ENCODE data around the gene APBB1IP.
A peak's percentile ranks its signal among the peaks of the same experiment; 100 is the strongest.

APBB1IP gene

DNA sequence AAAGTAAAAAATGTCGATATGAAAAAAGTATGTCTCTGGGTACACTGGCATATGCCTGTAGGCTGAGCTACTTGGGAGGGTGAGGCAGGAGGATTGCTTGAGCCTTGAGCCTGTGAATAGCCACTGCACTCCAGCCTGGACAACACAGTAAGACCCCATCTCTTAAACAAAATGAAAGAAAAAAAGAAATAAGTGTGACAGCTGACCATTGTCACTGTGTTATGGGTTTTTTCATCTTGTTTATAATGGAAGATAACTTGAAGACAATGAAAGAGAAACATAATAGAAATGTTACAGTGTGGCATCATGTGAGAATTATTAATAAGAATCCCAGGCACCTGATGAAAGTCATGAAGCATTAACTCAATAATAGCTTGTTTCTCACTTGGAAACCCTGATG lies 75.0 kb downstream of the APBB1IP start:
- DNase-seq = no peak

DNA sequence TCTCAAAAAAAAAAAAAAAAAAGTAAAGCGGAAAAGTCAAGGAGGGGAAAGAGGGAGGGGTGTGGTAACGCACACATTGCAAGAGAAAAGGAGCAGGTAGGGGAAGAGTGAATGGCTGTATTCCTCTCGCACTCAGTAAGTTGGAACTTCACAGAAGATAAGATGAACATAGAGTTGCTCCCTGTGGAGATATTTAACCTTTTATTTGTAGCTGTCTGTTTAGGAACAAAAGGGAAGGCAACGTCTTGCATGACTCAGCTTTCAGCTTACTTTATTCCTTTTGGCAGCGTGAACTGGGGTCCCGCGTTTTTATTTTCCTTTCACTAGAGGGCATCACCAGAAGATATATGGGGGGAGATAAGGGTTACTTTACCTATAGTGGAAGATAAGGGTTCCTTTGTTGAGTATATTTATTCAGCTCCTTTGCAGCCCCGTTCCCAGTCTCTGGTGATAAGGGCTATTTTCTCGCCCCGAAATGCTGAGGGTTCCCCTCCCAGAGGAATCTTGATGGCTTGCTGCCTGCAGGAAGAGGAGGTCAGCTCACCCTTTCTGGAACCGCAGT lies 78.5 kb downstream of the APBB1IP start:
- DNase-seq = no peak

DNA sequence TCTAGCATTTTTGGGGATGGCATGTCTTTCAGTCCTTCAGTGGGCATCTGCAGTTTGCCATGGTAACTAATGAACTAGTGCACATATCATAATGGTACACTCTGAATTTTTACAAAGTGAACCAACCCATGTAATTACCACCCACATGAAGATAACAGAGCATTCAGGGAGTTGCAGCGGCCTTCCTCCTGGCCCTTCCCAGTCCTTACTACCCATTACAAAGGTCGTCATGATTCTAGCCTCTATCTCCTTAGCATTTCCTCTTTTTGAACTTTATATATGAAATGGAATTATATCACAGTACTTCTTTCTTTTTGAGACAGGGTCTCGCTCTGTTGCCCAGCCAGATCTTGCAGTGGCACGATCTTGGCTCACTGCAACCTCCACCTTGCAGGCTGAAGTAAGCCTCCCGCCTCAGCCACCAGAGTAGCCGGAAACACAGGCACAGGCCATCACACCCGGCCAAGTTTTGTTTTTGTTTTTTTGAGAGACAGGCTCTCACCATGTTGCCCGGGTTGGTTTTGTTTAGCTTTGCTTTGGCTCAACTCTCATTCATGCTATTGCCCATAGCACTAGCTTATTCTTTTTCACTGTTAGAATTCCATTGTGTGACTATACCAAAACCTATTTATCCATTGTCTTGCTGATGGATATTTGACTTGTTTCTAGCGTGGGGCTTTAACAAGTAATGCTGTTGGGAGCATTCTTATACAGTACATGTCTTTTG lies 79.2 kb downstream of the APBB1IP start:
- DNase-seq = no peak

DNA sequence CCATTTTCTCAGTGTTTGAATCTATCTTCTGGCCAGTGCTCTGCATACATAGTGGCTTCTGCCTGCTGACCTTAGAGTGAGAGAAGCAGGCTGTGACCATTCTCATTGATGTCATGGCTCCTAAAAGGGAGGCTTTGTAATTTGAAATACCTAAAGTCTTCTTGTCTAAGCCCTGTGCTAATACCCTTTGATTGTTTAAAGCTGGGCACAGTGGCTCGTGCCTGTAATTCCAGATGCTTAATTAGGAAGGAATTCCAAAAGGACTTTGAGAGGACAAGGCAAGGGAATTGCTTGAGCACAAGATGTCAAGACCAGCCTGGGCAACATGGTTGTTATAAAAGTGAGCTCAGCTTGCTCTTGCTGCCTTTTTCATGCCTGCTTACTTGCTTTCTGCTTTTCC lies 81.7 kb downstream of the APBB1IP start:
- DNase-seq = no peak

DNA sequence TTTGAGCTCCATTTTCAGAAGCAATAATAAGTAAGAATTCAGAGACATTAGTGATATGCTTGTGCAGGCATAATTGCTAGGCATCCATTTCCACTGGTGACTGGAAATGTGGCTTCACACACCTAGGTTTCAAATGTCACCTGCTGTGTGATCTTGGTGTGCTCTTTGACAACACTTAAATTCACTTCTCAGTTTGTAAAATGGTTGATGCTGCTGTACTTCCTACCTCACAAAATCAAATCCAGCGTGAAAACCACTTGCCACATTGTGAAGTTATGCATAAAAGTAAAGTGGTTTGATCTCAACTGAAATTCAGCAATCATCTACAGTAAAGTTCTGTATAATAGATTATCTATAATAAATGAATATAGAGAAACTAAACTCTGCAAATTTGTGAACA lies 82.4 kb downstream of the APBB1IP start:
- DNase-seq = no peak

DNA sequence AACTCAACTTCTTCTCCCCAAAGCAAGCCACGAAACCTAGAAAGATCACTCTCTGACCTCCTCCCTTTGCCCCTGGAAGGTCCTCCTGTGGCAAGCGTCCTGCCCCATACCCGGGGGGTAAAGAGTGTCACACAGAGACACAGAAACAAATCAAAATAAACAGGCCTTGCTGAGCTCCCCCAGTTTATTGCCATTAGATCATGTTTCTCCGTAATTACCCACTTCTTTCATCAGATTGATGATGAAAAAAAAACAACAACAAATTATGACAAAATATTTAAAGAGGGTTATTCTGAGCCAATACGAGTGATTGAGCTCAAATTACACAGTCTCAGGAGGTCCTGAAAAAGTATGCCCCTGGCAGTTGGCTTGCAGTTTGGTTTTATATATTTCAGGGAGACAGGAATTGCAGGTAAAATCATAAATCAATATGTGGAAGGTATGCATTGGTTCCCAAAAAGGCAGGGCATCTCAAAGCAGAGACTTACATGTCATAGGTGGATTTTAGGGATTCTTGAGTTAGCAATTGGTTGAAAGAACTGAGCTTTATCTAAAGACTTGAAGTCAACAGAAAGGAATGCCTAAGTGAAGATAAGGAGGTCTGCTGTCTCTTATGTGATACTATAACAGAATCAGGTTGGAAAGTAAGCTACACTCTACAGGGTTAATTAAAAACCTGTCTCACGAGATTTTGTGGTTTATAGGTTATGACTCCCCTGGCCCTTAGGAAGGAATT lies 86.2 kb downstream of the APBB1IP start:
- no peak for DNase-seq

DNA sequence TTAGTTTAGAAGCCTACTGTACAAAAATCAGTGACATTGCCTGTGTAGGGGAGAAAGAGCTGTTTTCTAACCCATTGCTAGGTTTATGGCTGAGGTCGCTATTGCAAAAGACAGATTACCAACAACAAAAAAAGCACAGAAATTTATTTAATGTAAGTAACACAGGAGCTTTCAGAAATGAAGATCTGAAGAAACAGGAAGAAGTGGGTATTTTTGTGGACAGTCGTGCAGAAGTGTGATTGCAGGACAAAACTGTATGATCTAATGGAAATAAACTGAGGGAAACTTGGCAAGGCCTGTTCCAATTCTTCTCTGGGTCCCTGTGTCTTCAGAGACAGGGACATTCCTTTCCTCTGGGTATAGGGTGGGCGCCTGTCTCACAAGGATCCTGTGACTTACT lies 87.4 kb downstream of the APBB1IP start:
- DNase-seq = peak; percentile 52 to 61

DNA sequence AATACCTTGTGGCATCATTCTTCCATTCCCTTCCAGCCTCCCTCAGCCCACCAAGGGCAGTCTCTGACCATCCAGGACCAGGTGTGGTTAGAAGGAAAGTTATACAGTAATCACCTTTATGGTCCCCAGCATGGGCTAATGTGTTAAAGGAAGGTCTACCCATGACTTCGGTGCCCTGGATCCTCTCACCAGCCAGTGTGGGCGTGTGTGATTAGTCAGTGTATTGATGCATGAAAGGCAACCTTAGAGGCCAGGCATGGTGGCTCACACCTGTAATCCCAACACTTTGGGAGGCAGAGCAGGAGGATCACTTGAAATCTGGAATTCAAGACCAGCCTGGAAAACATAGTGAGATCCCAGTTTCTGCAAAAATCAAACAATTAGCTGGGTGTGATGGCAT lies 88.9 kb downstream of the APBB1IP start:
- DNase-seq = no peak

DNA sequence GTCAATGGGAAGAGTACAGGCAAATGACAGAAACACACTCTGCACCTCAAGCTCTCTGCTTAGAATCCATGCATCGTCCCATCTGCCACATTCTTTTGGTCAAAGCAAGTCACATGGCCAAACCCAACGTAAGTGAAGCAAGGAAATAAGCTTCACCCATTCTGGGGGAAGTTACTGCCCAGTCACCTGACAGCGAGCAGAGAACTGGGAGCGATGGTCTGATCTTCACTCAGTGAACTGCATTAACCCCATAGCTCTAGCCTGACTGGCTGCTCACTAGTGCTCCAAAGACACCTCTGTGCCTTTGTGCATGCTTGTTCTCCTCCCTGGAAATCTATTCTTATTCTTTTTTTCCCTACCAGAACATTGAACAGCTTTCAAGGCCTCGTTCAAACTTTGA lies 89.9 kb downstream of the APBB1IP start:
- DNase-seq = peak; percentile 55 to 58

DNA sequence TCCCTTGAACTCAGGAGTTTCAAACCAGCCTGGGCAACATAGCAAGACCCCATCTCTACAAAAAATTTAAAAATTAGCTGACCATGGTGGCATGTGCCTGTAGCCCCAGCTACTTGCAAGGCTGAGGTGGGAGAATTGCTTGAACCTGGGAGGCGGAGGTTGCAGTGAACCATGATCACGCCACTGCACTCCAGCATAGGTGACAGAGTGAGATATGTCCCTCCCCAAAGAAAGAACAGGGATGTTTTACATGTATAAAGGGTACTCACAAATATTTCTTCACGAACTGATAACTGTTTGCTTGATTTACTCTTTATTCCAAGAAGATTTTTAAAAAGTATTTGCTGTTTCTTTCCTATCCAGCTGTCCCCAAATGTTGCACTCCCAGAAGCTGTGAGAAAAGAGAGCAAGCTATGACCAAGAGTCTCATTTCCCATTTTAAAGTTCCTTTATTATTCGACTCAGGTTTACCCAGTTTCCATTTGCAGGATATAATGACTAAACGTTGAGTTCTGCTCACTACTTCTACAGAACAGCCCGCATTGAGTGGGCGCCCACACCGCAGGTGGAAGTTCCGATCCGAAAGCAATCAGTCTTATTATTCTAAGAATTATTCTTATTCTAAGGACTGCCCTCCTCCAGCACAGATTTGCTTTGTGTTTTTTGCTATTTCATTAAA lies 90.7 kb downstream of the APBB1IP start:
- DNase-seq = peak; percentile 57 to 66

DNA sequence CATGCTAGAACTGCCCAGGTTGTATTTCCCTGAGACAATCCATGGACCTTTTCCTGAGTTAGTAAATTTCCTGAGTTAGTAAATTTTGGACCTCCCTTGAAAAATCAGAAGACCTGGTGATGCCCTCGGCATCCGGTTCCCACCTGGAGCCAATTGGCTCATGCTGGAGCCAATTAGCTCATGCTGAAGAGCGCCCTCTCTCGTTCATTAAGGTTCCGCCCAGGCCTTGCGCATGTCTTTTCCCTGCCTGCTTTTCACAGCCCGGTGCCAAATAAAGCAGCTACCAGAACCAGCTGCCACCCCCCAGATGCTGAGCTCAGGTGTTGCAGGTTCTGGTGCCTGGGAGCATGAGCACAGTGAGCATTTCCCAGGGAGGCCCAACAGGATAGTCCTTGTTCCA lies 96.2 kb downstream of the APBB1IP start:
- no peak for DNase-seq

DNA sequence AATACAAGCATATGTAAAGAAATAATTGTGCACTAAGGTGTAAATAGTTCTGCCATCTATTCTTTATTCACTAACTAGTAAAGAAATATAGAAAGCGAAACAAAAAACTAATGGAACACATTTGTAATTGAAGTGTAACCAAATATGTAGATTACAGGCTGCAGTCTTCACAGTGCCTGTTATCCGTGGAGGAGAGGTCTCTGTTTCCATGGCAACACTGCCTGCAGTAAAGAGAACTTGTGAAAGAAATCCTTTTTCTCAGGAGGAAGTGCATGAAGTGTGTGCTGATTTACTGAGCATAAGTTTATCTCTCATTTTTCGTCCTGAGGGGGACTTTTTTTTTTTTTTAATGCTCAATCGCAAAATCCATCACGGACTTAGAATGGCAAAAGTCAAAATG lies 102.5 kb downstream of the APBB1IP start:
- DNase-seq = no peak

DNA sequence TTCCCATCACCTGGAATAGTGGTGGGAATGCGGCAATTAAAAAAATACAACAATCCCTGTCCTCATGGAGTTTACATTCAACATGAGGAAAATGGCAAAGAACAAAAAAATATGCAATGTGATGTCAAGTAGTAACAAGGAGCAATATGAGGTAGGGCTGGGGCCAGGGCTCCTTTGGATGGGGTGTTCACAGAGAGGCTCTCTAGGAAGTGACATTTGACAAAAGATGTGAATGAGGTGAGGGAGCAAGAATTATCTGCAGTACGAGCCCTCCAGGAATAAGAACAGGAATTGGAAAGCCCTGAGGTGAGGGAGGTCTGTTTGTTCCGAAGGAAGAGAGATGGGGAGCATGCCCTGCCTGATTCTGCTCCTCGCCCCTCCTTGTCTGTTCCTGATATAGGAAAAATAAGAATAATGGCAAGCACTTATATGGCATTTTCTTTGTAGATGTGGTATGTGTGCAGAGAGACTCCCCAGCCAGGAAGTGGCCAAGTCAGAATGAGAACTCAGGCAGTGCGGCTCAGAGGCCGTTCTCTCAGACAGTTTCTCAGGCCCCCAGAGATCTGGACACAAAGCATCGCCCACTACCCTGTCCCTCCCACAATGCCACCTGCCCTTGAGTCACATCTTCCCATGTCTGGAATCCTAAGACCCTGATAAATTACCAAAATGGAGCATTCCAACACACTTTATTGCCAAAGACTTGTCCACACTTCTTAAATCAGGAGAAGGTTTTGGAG lies 105.6 kb downstream of the APBB1IP start:
- DNase-seq = no peak

DNA sequence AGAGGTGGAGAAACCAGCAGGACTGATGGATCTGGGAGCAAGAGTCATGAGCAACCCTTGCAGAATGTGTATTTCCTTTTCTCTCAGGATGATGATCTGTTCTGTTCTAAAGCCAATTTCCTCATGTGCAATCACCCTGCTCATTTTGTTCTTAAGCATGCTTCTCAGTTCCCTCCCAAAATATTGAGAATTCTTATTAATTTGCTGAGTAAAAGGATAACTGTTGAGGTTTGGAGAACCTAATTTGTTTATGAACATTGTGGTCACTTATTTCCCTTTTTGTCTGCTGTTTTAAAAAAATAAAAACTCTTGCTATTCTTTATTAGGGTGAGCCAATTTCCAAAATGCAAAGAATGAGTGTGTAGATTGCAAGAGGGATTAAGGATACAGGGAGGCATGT lies 106.8 kb downstream of the APBB1IP start:
- DNase-seq = peak in 1 of 2 donors; percentile 30

DNA sequence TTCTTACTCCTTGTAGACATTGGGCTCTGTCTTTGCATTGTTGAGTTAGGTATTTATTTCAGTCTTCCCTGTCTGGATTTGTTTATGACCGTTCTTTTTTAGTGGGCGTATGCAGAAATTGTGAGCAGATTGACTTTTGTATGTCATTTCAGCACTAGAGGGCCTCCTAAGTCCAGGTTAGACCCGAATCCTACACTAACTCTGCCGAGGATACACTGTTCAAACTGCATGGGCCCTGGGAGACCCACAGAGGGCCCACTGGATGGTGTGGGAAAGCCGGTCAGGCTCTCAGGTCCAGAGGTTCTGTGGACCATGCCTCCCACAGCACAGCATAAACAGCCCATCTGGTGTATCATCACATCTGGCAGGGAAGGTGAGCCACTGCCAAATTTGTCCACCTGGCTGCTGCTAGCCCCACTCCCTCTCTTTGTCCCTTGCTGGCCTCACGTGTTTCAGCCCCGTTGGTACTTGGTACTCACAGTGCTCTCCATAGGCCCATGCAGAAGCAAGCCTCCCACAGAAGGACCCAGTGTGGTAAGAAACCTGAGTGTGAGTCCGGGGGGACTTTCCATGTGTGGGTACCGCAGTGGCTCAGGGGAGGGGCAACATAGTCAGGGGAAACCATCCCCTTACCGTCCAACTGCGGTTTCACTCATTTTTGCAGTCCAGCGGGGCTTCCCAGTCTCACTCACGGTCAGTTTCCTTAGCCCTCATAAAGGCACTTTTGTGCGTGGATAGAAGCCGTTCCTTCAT lies 112.8 kb downstream of the APBB1IP start:
- DNase-seq = no peak

DNA sequence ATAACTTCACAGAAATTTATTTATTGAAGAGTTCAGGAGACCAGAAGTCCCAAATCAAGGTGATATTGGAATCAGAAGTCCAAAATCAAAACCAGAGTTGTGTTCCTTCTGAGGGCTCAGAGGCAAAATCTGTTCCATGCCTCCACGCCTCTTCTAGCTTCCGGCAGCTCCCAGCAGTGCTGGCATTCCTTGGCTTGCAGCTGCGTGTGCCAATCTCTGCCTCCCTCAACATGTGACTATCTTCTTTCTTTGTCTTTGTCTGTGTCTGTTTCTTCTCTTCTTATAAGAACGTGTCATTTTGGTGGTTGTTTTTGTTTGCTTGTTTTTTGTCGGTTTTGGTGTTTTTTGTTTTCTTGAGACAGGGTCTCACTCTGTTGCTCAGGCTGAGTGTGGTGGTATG lies 116.1 kb downstream of the APBB1IP start:
- DNase-seq = no peak

DNA sequence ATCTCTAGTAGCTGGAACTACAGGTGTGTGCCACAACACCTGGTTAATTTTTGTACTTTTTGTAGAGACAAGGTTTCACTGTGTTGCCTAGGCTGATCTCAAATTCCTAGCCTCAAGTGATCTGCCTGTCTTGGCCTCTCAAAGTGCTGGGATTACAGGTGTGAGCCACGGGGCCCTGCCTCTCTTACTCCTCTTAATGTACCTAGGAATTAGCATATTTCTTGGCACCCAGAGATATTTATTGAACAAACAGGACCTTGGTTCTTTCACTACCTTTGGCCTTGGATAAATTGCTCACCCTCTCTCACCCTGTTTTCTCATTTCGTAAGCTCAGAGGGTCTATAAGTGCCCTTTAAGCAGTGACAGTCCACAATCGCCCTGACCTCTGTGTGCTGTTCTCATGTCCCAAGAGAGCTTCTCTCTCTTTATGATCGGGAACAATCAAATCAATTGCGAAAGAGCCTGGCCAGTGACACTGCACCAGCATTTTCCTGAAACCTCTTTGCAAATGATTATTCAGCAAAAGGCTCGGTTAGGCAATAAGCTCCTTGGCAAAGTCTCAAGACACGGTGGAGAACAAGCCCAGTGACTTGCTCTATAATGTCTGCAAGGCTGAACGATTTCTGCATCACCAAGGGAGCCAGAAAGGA lies 117.7 kb downstream of the APBB1IP start:
- DNase-seq = peak; percentile 94 to 98

DNA sequence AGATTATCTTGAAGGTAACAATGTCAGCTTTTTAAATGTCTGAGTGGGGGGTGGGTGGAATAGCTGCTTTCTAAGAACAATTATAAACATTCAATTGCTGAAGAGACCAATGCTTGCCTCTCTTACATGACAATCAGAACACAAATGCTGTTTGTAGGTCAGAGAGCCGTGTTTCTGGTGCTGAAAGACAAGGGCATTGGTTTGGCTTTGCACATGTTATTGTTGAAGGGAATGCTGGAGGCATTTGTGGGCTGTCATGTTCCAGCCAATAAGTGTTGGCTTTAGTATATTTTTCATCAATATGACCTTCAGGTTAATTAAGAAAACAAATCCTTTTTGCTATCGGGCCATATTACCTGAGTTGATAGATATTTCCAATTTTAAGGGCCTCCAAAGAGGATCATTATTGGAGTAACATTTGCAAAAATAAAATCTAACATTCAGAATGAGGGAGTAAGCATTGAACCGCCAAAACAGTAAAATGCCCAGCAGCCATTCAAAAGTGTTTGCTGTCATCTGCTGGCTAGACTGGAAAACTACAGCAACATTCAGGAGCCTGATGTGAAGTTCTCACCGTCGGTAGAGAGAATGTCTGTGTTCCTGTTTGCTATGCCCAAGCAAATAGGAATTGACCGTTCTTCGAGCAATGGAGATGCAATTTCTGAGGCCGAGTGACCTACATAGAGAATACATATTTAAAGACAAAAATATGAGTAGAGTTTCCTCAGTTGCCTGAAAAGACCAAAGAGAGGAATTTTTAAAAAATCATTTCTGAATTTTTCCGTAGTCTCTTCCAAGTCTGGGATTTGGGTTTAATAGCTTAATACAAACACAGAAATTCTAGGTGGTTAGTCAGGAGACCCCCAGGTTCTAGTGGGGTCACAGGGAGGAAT lies 118.9 kb downstream of the APBB1IP start:
- peak; percentile 43 to 45 for DNase-seq

DNA sequence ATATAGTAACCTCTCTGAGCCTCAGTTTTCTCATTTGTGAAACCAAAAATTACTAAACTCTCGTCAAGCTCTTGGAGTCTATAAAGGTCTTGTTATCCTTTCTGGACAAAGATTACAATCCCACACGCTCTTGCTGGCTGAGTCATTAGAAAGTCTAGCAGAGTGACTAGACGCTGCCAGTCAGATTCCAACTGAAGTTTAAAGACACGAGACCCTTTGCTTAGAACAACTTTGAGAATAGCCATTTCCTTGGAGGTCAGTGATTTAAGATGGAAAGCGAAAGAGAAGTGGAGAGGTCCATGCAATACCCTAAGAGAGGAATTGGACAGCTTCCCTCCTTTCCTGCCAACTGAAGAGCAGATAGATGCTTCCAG lies 119.5 kb downstream of the APBB1IP start:
- DNase-seq = no peak

All from inflammatory macrophage (primary cell).